Endothelial cell (in vitro differentiated cells): ENCODE data around the gene SH3BGR. TPM values are rescaled to one million over a fixed set of nuclear protein-coding genes. Genes with fewer than 3 reads are reported as not detected.

Experiments
- DNase-seq: peaks from one replicate; pipeline ENCODE4 v3.0.0; 2021; ENCODE audit warnings: low spot score
- H3K27ac Mint-ChIP-seq: one replicate; pipeline ENCODE4 v1.8.0; 2021; ENCODE audit warnings: mixed read lengths, inconsistent platforms; ENCODE audit not compliant: unreplicated experiment
- H3K27me3 Mint-ChIP-seq: one replicate; pipeline ENCODE4 v1.8.0; 2021; ENCODE audit warnings: mild to moderate bottlenecking, moderate library complexity, mixed read lengths, inconsistent platforms; ENCODE audit not compliant: unreplicated experiment
- H3K36me3 Mint-ChIP-seq: one replicate; pipeline ENCODE4 v1.8.0; 2021; ENCODE audit warnings: mild to moderate bottlenecking, low read depth, mixed read lengths, inconsistent platforms; ENCODE audit not compliant: unreplicated experiment
- H3K4me1 Mint-ChIP-seq: one replicate; pipeline ENCODE4 v1.8.0; 2021; ENCODE audit warnings: mild to moderate bottlenecking, mixed read lengths, inconsistent platforms; ENCODE audit not compliant: unreplicated experiment
- H3K4me3 Mint-ChIP-seq: one replicate; pipeline ENCODE4 v1.8.0; 2021; ENCODE audit warnings: mild to moderate bottlenecking, mixed read lengths, inconsistent platforms; ENCODE audit not compliant: unreplicated experiment
- H3K9me3 Mint-ChIP-seq: one replicate; pipeline ENCODE4 v1.8.0; 2021; ENCODE audit warnings: mixed read lengths, inconsistent platforms; ENCODE audit not compliant: unreplicated experiment
- total RNA-seq: library from RNA; stranded (reverse); fragmentation: NEBNext Ultra II Directional; extraction: Animal tissue kit (Norgen Biotek cat#: 25700); gene quantifications from one replicate; pipeline ENCODE4 v1.2.1, GENCODE V29; 2021; ENCODE audit not compliant: unreplicated experiment
- TF ChIP-seq, protein P1 (sequence below): fragments of 200-600 bp; sonication (generic); IDR thresholded peaks from one replicate; pipeline ENCODE4 v1.5.0; 2021; ENCODE audit warnings: antibody characterized with exemption; ENCODE audit not compliant: unreplicated experiment

The SH3BGR gene
- total RNA-seq, 1 donor from 2014 or later: 3.4 TPM

DNA sequence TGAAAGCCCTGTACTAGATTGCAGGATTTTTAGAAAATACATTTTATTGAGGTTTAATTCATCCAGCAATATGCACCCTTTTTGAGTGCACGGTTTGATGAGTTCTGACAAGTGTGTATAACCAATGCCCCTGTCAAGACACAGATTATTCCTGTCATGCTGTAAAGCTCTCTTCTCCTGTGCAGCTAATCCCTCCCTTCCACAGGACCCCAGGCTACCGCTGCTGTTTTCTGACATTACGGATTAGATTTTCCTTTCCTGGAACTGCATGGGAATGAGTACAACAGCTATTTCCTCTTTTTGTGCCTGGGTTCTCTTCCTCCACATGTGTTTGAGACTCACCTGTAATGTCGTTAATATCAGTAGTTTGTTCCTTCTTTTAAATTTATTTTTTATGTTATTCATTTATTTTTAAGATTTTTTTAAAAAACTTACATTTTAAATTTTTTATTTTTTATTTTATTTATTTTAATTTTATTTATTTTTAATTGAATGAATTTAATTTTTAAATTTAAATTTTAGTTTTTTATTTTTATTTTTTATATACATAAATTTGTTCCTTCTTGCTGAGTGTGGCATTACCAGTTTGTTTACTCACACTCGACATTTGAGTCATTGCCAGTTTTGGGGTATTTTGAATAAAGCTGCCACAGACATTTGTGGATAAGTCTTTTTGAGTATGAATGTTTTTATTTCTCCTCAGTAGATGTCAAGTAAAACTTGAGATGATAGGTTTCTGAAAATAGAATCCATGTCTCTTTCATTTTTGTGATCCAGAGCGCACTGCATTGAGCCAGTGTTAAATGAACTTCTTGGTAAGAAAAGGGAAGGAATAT is 82.0 kb downstream of the SH3BGR start:
- Mint-ChIP-seq H3K36me3 (no peaks in the 10 kb centered on the region), H3K4me1 (peaks cover 21% of the 10 kb centered on the region), H3K9me3 (peaks cover 4% of the 10 kb centered on the region), H3K4me3 (no peak overlapping the region), H3K27me3 (no peaks in the 10 kb centered on the region), H3K27ac (peak overlapping the region; percentile 70)
- TF ChIP-seq, protein P1, sequence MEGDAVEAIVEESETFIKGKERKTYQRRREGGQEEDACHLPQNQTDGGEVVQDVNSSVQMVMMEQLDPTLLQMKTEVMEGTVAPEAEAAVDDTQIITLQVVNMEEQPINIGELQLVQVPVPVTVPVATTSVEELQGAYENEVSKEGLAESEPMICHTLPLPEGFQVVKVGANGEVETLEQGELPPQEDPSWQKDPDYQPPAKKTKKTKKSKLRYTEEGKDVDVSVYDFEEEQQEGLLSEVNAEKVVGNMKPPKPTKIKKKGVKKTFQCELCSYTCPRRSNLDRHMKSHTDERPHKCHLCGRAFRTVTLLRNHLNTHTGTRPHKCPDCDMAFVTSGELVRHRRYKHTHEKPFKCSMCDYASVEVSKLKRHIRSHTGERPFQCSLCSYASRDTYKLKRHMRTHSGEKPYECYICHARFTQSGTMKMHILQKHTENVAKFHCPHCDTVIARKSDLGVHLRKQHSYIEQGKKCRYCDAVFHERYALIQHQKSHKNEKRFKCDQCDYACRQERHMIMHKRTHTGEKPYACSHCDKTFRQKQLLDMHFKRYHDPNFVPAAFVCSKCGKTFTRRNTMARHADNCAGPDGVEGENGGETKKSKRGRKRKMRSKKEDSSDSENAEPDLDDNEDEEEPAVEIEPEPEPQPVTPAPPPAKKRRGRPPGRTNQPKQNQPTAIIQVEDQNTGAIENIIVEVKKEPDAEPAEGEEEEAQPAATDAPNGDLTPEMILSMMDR: no peak
- DNase-seq: no peak

DNA sequence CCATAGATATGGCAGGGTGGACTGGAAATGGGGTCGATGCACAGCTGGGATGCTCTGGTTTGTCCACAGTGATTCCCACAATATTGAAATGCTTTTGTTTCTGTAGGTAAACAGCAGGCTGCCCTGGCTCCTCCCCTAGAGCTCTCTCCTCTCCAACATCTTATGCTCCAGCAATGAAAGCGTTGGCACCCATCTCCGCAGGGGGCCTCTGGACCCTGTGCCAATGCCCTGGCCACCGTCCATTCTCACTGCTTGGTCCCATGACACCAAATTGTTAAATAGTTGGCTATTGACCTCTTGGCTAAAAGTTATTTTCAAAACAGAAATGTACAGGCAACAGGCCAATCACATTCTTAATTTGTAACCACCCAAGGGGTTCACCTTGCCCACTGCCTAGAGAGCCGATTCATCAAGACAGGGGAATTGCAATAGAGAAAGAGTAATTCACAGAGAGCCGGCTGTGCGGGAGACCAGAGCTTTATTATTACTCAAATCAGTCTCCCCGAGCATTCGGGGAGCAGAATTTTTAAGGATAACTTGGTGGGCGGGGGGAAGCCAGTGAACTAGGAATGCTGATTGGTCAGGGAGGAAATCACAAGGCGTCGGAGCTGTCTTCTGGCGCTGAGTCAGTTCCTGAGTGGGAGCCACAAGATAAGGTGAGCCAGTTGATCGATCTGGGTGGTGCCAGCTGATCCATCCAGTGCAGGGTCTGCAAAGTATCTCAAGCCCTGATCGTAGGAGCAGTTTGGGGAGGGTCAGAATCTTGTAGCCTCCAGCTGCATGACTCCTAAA is 84.1 kb downstream of the SH3BGR start:
- H3K27ac Mint-ChIP-seq: no peak overlapping the region
- TF ChIP-seq, protein P1: no peak
- H3K4me3 Mint-ChIP-seq: no peak overlapping the region
- peaks cover 8% of the 10 kb centered on the region for H3K9me3 Mint-ChIP-seq
- peaks cover 15% of the 10 kb centered on the region for H3K4me1 Mint-ChIP-seq
- peaks cover 2% of the 10 kb centered on the region for H3K36me3 Mint-ChIP-seq
- DNase-seq: no peak
- H3K27me3 Mint-ChIP-seq: no peaks in the 10 kb centered on the region

DNA sequence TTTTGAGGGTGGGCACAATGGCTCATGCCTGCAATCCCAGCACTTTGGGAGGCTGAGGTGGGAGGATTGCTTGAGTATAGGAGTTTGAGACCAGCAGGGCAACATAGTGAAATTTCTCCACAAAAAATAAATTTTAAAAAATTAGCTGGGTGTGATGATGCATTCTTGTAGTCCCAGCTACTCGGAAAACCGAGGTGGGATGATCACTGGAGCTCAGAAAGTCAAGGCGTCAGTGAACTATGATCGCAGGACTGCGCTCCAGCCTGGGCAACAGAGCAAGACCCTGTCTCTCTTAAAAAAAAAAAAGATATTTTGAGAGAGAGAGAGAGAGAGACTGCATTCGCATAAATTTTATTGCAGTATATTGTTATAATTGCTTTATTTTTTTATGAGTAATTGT is 85.1 kb downstream of the SH3BGR start:
- no peak overlapping the region for H3K4me3 Mint-ChIP-seq
- H3K36me3 Mint-ChIP-seq: peaks cover 7% of the 10 kb centered on the region
- H3K27me3 Mint-ChIP-seq: no peaks in the 10 kb centered on the region
- TF ChIP-seq, protein P1: no peak
- no peak overlapping the region for H3K27ac Mint-ChIP-seq
- H3K9me3 Mint-ChIP-seq: peaks cover 8% of the 10 kb centered on the region
- H3K4me1 Mint-ChIP-seq: peaks cover 13% of the 10 kb centered on the region
- no peak for DNase-seq

DNA sequence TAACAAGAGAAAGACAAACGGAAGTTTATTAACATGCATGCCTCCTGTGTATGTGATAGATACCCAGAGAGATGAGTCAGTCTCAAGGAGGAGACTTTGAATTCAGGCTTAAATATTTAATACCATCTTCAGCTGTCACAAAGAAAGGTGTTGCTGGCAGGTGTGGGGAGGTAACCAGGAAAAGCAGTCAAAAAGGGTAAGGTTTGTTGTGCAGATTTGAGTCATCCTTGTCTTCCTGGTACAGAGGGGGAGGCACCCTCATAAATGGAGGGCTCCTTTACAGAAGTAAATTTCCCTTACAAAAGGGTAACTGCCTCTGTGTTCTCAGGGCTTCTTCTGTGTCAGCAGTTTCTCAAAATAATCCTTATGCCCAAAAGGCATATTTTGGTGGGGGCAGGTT is 85.8 kb downstream of the SH3BGR start:
- H3K27me3 Mint-ChIP-seq: no peaks in the 10 kb centered on the region
- H3K4me3 Mint-ChIP-seq: no peak overlapping the region
- TF ChIP-seq, protein P1: no peak
- H3K9me3 Mint-ChIP-seq: peaks cover 8% of the 10 kb centered on the region
- DNase-seq: no peak
- H3K27ac Mint-ChIP-seq: no peak overlapping the region
- H3K4me1 Mint-ChIP-seq: peaks cover 13% of the 10 kb centered on the region
- peaks cover 7% of the 10 kb centered on the region for H3K36me3 Mint-ChIP-seq
